ENCODE data around the gene TMC3. TPM values are rescaled to one million over a fixed set of nuclear protein-coding genes. Genes with fewer than 3 reads are reported as not detected.
"Not testable (repeated sequence)": the region's sequence is repeated elsewhere in the genome, so short reads cannot be mapped to it uniquely, and the experiment has no call there.

The TMC3 gene
- total RNA-seq, 3 donors from 2014 or later, result 0.95 TPM; not detected in 2

DNA sequence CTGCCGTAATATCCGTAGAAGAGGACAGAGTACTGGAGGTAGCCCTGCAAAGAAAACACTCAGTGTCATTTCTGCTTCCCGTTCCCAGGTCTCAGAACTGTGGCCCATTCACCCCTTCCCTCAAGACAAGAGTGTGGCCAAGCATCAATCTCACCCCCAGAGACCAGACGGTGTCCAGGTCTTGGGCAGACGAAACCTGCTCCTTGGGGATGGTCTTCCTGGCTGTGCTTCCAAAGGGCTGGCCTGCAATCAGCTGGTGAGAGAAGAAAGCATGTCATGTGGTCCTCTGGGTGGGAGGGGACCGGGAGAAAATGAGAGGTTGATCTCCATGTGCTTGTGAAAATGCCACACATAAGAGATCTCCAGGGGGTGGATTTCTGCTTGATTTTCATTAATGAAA, 15.8 kb downstream of the TMC3 start:
- no peak for DNase-seq
- Histone ChIP-seq H3K4me3 (no peak overlapping the region), H3K4me1 (ENCODE audit: low read depth) (no peaks in the 10 kb centered on the region), H3K36me3 (ENCODE audit: low read depth) (no peaks in the 10 kb centered on the region), H3K9me3 (no peaks in the 10 kb centered on the region)
- intact Hi-C loops (cut with DNase I, micrococcal nuclease), result no loop called here
- TF ChIP-seq CTCF (IDR thresholded peaks at IDR 0.05), result no peak
- no peak for ATAC-seq

DNA sequence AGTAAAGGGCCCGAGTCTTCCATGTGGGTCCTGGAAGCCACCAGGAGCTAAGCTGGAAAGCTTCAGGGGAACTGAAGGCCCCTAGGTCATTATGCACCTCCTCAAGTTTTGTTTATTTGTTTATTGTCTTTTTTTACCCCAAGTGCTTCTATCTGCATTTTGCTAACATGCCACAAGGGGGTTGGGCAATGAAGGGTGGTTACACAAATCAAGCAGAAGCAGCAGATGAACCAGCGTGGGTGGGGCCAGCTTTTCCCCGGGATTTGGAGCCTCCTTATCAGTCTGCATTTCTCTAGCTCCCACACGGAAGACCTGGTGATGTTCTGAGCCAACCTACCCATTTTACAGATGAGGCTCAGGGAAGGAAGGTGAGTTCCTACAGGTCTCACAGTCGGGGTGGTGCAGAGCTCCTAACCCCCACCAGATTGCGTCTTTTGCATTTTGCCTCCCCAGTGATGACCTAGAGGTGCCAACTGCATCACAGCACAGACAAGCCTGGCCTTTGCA, 16.8 kb downstream of the TMC3 start:
- H3K36me3 ChIP-seq (ENCODE audit: low read depth), result no peaks in the 10 kb centered on the region
- no peak for TF ChIP-seq CTCF (IDR thresholded peaks at IDR 0.05)
- intact Hi-C loops (cut with DNase I, micrococcal nuclease), result no loop called here
- H3K4me1 ChIP-seq (ENCODE audit: low read depth), result no peaks in the 10 kb centered on the region
- H3K4me3 ChIP-seq, result no peak overlapping the region
- DNase-seq (no peak), ATAC-seq (no peak)
- no peaks in the 10 kb centered on the region for H3K9me3 ChIP-seq

- H3K4me3 ChIP-seq, result no peak overlapping the region
- DNase-seq (no peak), ATAC-seq (no peak)
- intact Hi-C loops (cut with DNase I, micrococcal nuclease), result no loop called here
- TF ChIP-seq CTCF (IDR thresholded peaks at IDR 0.05), result no peak
- no peaks in the 10 kb centered on the region for H3K9me3 ChIP-seq
- no peaks in the 10 kb centered on the region for H3K4me1 ChIP-seq (ENCODE audit: low read depth)
- H3K36me3 ChIP-seq (ENCODE audit: low read depth), result no peaks in the 10 kb centered on the region
Observed at GRCh38 chr15:81356252-81356651, 17.8 kb downstream of the TMC3 start.

DNA sequence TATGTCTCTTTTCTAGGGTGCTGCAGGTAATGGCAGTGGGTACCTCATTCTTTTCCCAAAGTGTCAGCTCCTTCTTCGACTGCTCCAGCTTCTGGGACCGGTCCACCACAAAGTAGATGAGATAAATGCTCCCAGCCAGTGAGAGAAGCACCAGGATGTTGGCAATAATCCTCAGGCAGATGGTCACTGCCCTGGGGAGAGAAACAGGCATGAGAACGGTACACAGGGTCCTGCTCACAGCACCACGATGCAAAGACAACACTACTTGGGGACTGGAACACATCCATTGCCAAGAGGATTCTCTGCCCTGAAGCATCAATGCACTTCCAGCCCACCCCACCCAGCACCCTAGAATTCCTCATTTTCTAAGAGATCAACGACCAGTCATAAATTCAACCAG, 22.4 kb downstream of the TMC3 start:
- intact Hi-C loops (cut with DNase I, micrococcal nuclease), result no loop called here
- H3K36me3 ChIP-seq (ENCODE audit: low read depth), result no peaks in the 10 kb centered on the region
- no peaks in the 10 kb centered on the region for H3K4me1 ChIP-seq (ENCODE audit: low read depth)
- H3K9me3 ChIP-seq, result no peaks in the 10 kb centered on the region
- ATAC-seq (no peak), DNase-seq (no peak)
- TF ChIP-seq CTCF (IDR thresholded peaks at IDR 0.05), result no peak
- no peak overlapping the region for H3K4me3 ChIP-seq

- H3K36me3 ChIP-seq (ENCODE audit: low read depth), result no peaks in the 10 kb centered on the region
- H3K4me1 ChIP-seq (ENCODE audit: low read depth), result no peaks in the 10 kb centered on the region
- no peaks in the 10 kb centered on the region for H3K9me3 ChIP-seq
- no peak for TF ChIP-seq CTCF (IDR thresholded peaks at IDR 0.05)
- DNase-seq (no peak), ATAC-seq (no peak)
- intact Hi-C loops (cut with DNase I, micrococcal nuclease), result no loop called here
- no peak overlapping the region for H3K4me3 ChIP-seq
Observed at GRCh38 chr15:81349271-81349670, 24.7 kb downstream of the TMC3 start.

GRCh38 chr15:81348691-81349090, 25.3 kb downstream of the TMC3 start:
- H3K4me1 ChIP-seq (ENCODE audit: low read depth); H3K9me3 ChIP-seq; H3K4me3 ChIP-seq; H3K36me3 ChIP-seq (ENCODE audit: low read depth); ATAC-seq; intact Hi-C loops (cut with DNase I, micrococcal nuclease); DNase-seq: not testable (repeated sequence)

All from mucosa of descending colon (tissue), 3 donors.